ENCODE data around the gene MIPOL1.
A peak's percentile ranks its signal among the peaks of the same experiment; 100 is the strongest.
"Not testable (repeated sequence)": the region's sequence is repeated elsewhere in the genome, so short reads cannot be mapped to it uniquely, and the experiment has no call there.

MIPOL1 gene

DNA sequence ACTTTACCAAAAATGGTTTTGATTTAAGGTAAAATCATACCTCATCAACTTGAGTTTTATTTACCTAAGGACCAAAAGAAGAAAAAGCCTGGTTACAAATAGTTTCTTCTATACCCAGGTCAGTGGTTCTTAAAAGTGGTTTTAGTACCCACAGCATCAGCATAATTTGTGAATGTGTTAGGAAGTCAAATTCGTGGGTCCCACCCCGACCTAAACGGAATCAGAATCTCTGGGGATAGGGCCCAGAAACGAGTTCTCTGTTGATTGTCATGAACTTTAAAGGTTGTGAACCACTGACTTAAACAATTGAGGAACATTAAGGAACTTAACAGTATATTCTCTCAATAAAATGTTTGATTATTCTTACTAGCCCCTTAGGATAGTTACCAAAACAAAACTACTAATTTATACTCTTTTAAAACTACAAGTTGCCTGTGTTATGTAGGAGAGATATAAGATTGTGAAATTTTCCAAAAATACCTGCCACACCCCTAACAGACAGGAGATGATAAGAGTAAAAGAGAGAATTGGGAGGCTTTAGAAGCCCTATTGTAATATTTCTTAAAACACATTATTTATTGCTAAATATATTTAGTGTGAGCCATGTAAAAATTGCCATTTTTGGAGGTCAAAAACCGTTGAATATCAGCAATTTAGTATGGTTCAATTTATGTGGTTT, 24.7 kb upstream of the MIPOL1 start:
- no peak overlapping the region for H3K4me3 Mint-ChIP-seq
- peaks cover 1% of the 10 kb centered on the region for H3K9me3 Mint-ChIP-seq
- H3K27me3 Mint-ChIP-seq, result peaks cover 32% of the 10 kb centered on the region
- H3K36me3 Mint-ChIP-seq (ENCODE audit: low read depth), result no peaks in the 10 kb centered on the region
- peaks cover 4% of the 10 kb centered on the region for H3K4me1 Mint-ChIP-seq (ENCODE audit: low read depth)
- DNase-seq, result no peak
- H3K27ac Mint-ChIP-seq, result no peak overlapping the region

DNA sequence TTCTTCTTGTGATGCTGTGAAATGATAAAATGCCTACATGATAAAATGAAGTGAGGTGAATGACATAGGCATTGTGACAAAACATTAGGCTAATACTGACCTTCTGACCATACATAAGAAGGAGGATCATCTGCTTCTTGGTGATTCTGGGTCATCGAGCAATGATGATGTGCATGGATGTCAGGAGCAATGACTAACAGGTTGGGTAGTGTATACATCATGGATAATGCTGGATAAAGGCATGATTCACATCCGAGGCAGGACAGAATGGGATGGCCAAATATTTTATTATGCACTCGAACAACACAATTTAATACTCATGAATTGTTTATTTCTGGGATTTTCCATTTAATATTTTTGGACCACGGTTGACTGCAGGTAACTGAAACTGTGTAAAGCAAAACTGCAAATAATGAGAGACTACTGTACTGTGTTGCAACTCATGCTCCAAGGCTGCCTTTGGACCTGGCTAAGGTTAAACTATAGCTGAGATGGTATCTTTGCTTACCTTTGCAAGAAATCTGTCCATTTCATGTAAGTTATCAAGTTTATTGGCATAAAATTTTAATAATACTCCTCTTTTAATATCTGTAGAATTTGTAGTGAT, 17.7 kb upstream of the MIPOL1 start:
- H3K9me3 Mint-ChIP-seq, result peaks cover 8% of the 10 kb centered on the region
- H3K36me3 Mint-ChIP-seq (ENCODE audit: low read depth), result no peaks in the 10 kb centered on the region
- no peak overlapping the region for H3K27ac Mint-ChIP-seq
- no peaks in the 10 kb centered on the region for H3K4me1 Mint-ChIP-seq (ENCODE audit: low read depth)
- no peak overlapping the region for H3K4me3 Mint-ChIP-seq
- DNase-seq, result no peak
- no peaks in the 10 kb centered on the region for H3K27me3 Mint-ChIP-seq

DNA sequence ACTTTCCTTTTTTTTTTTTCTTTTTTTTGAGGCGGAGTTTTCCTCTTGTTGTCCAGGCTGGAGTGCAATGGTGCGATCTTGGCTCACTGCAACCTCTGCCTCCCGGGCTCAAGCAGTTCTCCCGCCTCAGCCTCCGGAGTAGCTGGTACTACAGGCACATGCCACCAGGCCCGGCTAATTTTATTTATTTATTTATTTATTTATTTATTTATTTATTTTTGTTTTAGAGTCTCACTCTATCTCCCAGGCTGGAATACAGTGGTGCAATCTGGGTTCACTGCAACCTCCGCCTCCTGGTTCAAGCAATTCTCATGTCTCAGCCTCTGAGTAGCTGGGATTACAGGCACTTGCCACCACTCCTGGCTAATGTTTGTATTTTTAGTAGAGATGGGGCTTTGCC, 16.9 kb upstream of the MIPOL1 start:
- not testable (repeated sequence) for H3K4me3 Mint-ChIP-seq; H3K4me1 Mint-ChIP-seq (ENCODE audit: low read depth); DNase-seq; H3K36me3 Mint-ChIP-seq (ENCODE audit: low read depth); H3K27ac Mint-ChIP-seq; H3K9me3 Mint-ChIP-seq; H3K27me3 Mint-ChIP-seq

DNA sequence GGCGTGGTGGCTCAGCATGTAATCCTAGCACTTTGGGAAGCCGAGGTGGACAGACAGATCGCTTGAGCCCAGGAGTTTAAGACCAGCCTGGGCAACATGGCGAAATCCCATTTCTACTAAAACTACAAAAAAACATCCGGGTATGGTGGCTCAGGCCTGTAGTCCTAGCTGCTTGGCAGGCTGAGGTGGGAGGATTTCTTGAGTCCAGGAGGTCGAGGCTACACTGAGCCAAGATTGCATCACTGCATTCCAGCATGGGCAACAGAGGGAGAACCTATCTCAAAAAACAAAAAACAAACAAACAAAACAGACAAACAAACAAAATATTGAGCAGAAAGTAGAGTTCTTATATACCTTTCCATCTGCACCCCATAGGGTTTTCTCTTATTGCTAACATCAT, 16.3 kb upstream of the MIPOL1 start:
- Mint-ChIP-seq H3K4me3 (no peak overlapping the region), H3K4me1 (ENCODE audit: low read depth) (no peaks in the 10 kb centered on the region), H3K27ac (no peak overlapping the region), H3K27me3 (no peaks in the 10 kb centered on the region), H3K9me3 (peaks cover 6% of the 10 kb centered on the region), H3K36me3 (ENCODE audit: low read depth) (no peaks in the 10 kb centered on the region)
- DNase-seq, result no peak

DNA sequence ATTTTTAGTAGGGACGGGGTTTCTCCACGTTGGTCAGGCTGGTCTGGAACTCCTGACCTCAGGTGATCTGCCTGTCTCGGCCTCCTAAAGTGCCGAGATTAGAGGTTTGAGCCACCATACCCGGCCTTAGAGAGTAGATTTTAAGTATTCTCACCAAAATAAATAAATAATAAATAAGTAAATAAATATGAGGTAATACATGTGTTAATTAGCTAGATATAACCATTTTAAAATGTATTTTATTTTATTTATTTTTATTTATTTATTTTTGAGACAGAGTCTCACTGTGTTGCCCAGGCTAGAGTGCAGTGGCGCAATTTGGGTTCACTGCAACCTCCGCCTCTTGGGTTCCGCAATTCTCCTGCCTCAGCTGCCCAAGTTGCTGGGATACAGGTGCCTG, 13.2 kb upstream of the MIPOL1 start:
- not testable (repeated sequence) for DNase-seq; H3K36me3 Mint-ChIP-seq (ENCODE audit: low read depth); H3K4me1 Mint-ChIP-seq (ENCODE audit: low read depth); H3K27ac Mint-ChIP-seq; H3K4me3 Mint-ChIP-seq; H3K27me3 Mint-ChIP-seq
- peaks cover 10% of the 10 kb centered on the region for H3K9me3 Mint-ChIP-seq

DNA sequence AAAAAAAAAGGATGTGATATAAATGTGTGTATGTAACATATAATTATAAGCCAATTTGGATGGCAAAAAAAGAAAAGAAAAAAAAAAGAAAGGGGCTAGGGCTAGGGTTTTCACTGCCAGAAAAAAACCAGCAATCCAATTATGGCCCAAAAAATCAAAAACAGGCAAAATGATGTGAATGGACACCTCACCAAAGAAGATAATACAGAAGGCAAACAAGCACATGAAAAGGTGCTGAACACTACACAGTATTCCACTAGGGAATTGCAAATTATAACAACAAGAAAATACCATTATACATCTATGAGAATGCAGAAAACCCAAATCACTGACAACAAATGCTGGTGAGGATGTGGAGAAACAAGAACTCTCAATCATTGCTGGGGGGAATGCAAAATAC, 12.1 kb upstream of the MIPOL1 start:
- H3K9me3 Mint-ChIP-seq, result peaks cover 10% of the 10 kb centered on the region
- H3K27ac Mint-ChIP-seq, result no peak overlapping the region
- no peaks in the 10 kb centered on the region for H3K27me3 Mint-ChIP-seq
- no peaks in the 10 kb centered on the region for H3K4me1 Mint-ChIP-seq (ENCODE audit: low read depth)
- no peaks in the 10 kb centered on the region for H3K36me3 Mint-ChIP-seq (ENCODE audit: low read depth)
- DNase-seq, result no peak
- no peak overlapping the region for H3K4me3 Mint-ChIP-seq

DNA sequence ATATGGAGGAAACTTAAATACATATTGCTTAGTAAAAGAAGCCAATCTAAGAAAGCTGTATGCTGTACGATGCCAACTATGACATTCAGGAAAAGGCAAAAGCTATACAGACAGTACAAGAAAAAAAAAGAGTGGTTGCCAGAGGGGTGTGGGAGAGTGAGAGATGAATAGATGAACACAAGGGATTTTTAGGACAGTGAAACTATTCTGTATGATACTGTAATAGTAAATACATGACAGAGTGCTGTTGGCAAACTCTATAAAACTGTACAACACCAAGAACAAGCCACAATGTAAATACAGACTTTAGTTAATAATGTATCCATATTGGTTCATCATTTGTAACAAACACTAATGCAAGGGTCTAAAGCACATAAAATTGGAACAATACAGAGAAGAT, 10.9 kb upstream of the MIPOL1 start:
- no peak overlapping the region for H3K4me3 Mint-ChIP-seq
- H3K36me3 Mint-ChIP-seq (ENCODE audit: low read depth), result no peaks in the 10 kb centered on the region
- peaks cover 10% of the 10 kb centered on the region for H3K9me3 Mint-ChIP-seq
- no peak overlapping the region for H3K27ac Mint-ChIP-seq
- DNase-seq, result no peak
- no peaks in the 10 kb centered on the region for H3K4me1 Mint-ChIP-seq (ENCODE audit: low read depth)
- no peaks in the 10 kb centered on the region for H3K27me3 Mint-ChIP-seq

DNA sequence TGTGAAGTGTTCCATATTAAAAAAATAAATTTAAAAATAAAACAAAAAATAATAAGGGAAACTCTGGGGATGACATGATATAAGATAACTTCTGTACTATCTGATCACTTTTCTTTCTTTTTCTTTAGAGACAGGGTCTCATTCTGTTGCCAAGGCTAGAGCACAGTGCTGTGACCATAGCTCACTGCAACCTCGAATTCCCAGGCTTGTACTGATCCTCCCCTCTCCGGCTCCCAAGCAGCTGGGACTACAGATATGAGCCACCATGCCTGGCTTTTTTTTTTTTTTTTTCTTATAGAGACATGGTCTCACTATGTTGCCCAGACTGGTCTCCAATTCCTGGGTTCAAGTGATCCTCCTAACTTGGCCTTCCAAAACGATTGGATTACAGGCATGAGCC, 10.4 kb upstream of the MIPOL1 start:
- Mint-ChIP-seq H3K4me1 (ENCODE audit: low read depth) (no peaks in the 10 kb centered on the region), H3K4me3 (no peak overlapping the region)

DNA sequence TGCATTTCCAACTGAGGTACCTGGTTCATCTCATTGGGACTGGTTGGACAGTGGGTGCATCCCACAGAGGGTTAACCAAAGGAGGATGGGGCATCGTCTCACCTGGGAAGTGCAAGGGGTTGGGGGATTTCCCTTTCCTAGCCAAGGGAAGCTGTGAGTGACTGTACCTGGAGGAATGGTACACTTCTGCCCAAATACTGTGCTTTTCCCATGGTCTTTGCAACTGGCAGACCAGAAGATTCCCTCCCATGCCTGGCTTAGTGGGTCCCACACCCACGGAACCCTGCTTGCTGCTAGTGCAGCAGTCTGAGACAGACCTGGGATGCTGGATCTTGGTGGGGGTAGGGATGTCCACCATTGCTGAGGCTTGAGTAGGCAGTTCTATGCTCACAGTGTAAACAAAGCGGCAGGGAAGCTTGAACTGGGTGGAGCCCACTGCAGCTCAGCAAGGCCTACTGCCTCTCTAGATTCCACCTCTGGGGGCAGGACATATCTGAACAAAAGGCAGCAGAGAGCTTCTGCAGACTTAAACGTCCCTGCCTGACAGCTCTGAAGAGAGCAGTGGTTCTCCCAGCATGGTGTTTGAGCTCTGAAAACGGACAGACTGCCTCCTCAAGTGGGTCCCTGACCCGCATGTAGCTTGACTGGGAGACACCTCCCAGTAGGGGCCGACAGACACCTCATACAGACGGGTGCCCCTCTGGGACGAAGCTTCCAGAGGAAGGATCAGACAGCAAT, 9.7 kb upstream of the MIPOL1 start:
- not testable (repeated sequence) for H3K27me3 Mint-ChIP-seq; DNase-seq; H3K36me3 Mint-ChIP-seq (ENCODE audit: low read depth); H3K4me1 Mint-ChIP-seq (ENCODE audit: low read depth); H3K27ac Mint-ChIP-seq; H3K9me3 Mint-ChIP-seq; H3K4me3 Mint-ChIP-seq

More for the DNA sequence above, 10.4 kb upstream of the MIPOL1 start:
- DNase-seq, result no peak
- no peak overlapping the region for H3K27ac Mint-ChIP-seq
- H3K9me3 Mint-ChIP-seq, result peaks cover 6% of the 10 kb centered on the region
- H3K27me3 Mint-ChIP-seq, result no peaks in the 10 kb centered on the region
- H3K36me3 Mint-ChIP-seq (ENCODE audit: low read depth), result no peaks in the 10 kb centered on the region

DNA sequence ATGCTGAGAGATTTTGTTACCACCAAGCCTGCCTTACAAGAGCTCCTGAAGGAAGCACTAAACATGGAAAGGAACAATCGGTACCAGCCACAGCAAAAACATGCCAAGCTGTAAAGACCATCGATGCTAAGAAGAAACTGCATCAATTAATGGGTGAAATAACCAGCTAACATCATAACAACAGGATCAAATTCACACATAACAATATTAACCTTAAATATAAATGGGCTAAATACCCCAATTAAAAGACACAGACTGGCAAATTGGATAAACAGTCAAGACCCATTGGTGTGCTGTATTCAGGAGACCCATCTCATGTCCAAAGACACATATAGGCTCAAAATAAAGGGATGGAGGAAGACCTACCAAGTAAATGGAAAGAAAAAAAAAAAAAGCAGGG, 8.0 kb upstream of the MIPOL1 start:
- not testable (repeated sequence) for H3K4me1 Mint-ChIP-seq (ENCODE audit: low read depth); H3K4me3 Mint-ChIP-seq; H3K27me3 Mint-ChIP-seq; H3K27ac Mint-ChIP-seq; H3K9me3 Mint-ChIP-seq; H3K36me3 Mint-ChIP-seq (ENCODE audit: low read depth); DNase-seq

DNA sequence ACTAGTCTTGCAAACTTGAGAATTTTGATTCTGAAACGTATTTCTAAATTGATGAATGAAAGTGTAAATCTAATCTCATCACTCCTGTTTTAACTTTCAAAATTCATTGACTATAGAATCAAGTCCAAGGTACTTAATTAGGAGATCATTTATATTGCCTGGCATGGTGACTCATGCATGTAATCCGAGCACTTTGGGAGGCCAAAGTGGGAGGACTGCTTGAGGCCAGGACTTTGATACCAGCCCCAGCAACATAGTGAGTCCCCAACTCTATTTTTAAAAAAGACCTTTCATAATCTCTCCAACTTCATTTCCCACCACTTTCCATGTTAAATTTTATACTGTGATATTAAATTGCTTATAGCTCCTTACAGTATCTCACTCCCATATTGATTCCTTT, 3.0 kb upstream of the MIPOL1 start:
- Mint-ChIP-seq H3K27ac (no peak overlapping the region), H3K4me3 (no peak overlapping the region), H3K4me1 (ENCODE audit: low read depth) (peaks cover 15% of the 10 kb centered on the region), H3K9me3 (peaks cover 2% of the 10 kb centered on the region), H3K36me3 (ENCODE audit: low read depth) (no peaks in the 10 kb centered on the region), H3K27me3 (peaks cover 24% of the 10 kb centered on the region)
- no peak for DNase-seq

DNA sequence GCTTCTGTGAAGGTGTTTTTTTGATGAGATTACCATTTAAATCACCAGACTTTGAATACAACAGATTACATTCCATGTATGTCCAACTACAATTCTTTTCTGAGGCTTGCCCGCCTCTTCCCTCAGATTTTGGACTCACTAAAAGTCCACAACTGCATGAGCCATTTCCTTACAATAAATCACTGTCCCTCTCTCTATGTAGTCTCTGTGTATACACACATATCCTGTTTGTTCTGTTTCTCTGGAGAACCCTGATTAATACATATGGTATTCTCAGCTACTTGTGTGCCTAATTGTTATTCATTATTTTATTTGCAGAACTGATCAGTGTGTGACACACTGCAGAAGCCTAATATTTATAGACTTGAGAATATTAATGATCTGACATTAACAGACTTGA, 2.4 kb upstream of the MIPOL1 start:
- Mint-ChIP-seq H3K27me3 (peaks cover 26% of the 10 kb centered on the region), H3K4me1 (ENCODE audit: low read depth) (peaks cover 15% of the 10 kb centered on the region), H3K4me3 (no peak overlapping the region), H3K36me3 (ENCODE audit: low read depth) (no peaks in the 10 kb centered on the region), H3K9me3 (peaks cover 2% of the 10 kb centered on the region), H3K27ac (no peak overlapping the region)
- DNase-seq, result no peak

DNA sequence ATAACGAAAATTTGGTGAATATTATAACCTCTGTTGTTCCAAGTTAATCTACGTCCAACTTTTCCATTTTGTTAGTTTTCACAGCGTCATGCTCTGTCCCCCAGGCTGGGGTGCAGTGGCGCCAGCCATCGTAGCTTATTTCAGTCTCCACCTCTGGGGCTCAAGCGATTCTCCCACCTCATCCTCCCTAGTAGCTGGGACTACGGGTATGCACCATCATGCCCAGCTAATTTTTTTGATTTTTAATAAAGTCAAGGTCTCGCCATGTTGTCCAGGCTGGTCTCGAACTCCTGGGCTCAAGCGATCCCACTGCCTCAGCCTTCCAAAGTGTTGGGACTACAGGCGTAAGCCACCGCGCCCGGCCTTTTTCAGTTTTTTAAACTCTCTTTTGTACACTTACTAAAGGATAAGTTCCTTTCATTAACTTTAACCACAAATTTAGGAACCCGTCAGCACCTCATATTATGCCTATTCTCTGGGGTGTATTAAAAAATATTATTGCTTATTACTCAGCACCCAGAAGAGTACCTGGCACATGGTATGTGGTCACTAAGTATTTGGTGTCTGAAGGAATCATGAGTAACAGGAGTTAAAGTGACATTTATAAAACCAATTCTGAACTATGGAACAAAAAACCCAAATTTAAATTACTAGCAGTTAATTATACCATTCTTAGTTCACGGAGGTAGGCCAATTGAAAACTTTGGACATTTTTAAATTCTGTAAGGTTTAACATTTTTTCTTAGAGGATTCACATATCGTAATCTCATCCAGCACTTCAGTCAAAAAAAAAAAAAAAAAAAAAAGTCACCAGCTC, 925 bp upstream of the MIPOL1 start:
- DNase-seq, result no peak
- H3K36me3 Mint-ChIP-seq (ENCODE audit: low read depth), result no peaks in the 10 kb centered on the region
- peaks cover 26% of the 10 kb centered on the region for H3K27me3 Mint-ChIP-seq
- H3K4me1 Mint-ChIP-seq (ENCODE audit: low read depth), result peaks cover 15% of the 10 kb centered on the region
- peaks cover 2% of the 10 kb centered on the region for H3K9me3 Mint-ChIP-seq
- H3K27ac Mint-ChIP-seq, result no peak overlapping the region
- peak overlapping the region; percentile 53 for H3K4me3 Mint-ChIP-seq

DNA sequence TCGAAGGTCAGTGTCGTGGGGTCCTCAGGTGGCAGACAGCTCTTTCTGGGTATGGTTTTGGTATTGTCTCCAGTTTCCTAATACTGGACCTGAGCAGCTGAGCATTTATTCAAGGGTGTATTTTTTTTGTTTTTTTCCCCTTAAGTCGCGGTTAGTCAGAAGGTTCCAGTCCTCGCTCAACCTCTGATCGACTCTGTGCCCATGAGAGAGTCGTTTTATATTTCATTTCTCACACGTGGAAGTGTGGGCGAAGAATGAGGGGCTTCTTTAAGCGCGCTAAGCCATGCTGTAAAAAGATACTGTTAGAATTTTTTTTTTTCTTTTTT, 499 bp downstream of the MIPOL1 start:
- peak overlapping the region; percentile 53 for H3K4me3 Mint-ChIP-seq
- peaks cover 15% of the 10 kb centered on the region for H3K4me1 Mint-ChIP-seq (ENCODE audit: low read depth)
- no peaks in the 10 kb centered on the region for H3K36me3 Mint-ChIP-seq (ENCODE audit: low read depth)
- H3K27ac Mint-ChIP-seq, result no peak overlapping the region
- no peak for DNase-seq
- H3K27me3 Mint-ChIP-seq, result peaks cover 26% of the 10 kb centered on the region
- H3K9me3 Mint-ChIP-seq, result peaks cover 2% of the 10 kb centered on the region

DNA sequence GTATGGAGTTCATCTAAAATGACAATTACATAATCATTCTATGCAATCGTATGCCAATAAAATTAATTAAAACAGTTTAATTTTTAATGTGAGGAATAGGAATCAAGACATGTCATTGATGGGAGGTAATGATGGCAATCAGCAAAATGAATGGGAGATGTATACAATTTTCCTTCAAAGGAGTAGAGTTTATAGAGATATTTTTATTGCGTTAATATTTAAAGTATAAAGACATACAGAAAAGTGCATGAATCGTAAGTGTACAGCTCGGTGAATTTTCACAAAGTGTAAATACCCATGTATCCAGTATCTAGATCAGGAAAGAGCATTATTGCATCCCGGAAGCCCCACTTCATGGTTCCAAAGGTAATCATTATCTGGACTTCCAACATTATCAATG, 1.2 kb downstream of the MIPOL1 start:
- peaks cover 15% of the 10 kb centered on the region for H3K4me1 Mint-ChIP-seq (ENCODE audit: low read depth)
- H3K27me3 Mint-ChIP-seq, result peaks cover 26% of the 10 kb centered on the region
- no peak overlapping the region for H3K4me3 Mint-ChIP-seq
- no peak overlapping the region for H3K27ac Mint-ChIP-seq
- DNase-seq, result no peak
- H3K36me3 Mint-ChIP-seq (ENCODE audit: low read depth), result no peaks in the 10 kb centered on the region
- no peaks in the 10 kb centered on the region for H3K9me3 Mint-ChIP-seq

Data from activated T-cell treated with anti-CD3 and anti-CD28 coated beads, Interleukin-2, amount 50 U/mL, for 24 hours (primary cell).